IMR-90 (cell line): ENCODE measurements around the gene PPIB. TPM values are rescaled to one million over a fixed set of nuclear protein-coding genes. Genes with fewer than 3 reads are reported as not detected.

ENCODE experiments used
- microRNA-seq, 2 experiments: library from miRNA; stranded (forward) in 1 of 2; unstranded in 1 of 2; fragments of 10-50 nt in 1 of 2; fragments of <30 nt in 1 of 2; gene quantifications in 1 of 2; microRNA quantifications in 1 of 2; one replicate each; pipeline versions ENCODE3 to v1.1.0; 2013 to 2020; ENCODE audit not compliant: insufficient read depth in 1 of 2, insufficient read length in 1 of 2, unreplicated experiment in 1 of 2
- polyA plus RNA-seq, 3 experiments: library from polyadenylated mRNA; depleted of rRNA; stranded (reverse); fragments of >200 nt; gene quantifications; 2 replicates each; pipeline ENCODE4 v1.2.3, GENCODE V29; 2012; ENCODE audit warnings: low replicate concordance in 1 of 3
- small RNA-seq, 5 experiments: library from RNA; depleted of rRNA; stranded (forward); fragments of <200 nt; gene quantifications; one replicate each; pipeline ENCODE3, GENCODE V24; 2012
- total RNA-seq: library from RNA; depleted of rRNA; stranded (reverse); fragments of >200 nt; gene quantifications from 2 replicates; pipeline ENCODE4 v1.2.3, GENCODE V29; 2012; rRNA removed

The PPIB gene
- total and polyA plus RNA-seq, 2 of the 4 experiments (the other 2 are of a cell fraction) = 1,358 to 1,682 TPM

Small RNAs within 50 kb of the gene (microRNA-seq; reads per million reads assigned to microRNA genes)
- not detected for gene RF00019 (ENCODE audit: insufficient read depth, insufficient read length)

Small RNAs within 50 kb of the gene (small RNA-seq; reads per million reads assigned to genes)
- gene RF00019 = 0 reads per million in 5 experiments

Other genes with a start within 250 kb of the PPIB start
- 0.28 and 0.36 TPM in 2 replicates for gene DAPK2, start 116.5 kb downstream of the PPIB start, total RNA-seq
- gene DAPK2, start 116.5 kb downstream of the PPIB start, polyA plus RNA-seq (2012; rRNA removed) = 0.34 and 0.96 TPM in 2 replicates
- 36.7 and 69.4 TPM in 2 replicates for gene CIAO2A, start 69.2 kb downstream of the PPIB start, total RNA-seq
- 34.6 and 38.3 TPM in 2 replicates for gene CIAO2A, start 69.2 kb downstream of the PPIB start, polyA plus RNA-seq (2012; rRNA removed)
- gene SNX1, start 67.0 kb downstream of the PPIB start, total RNA-seq = 34.7 and 35.3 TPM in 2 replicates
- gene SNX1, start 67.0 kb downstream of the PPIB start, polyA plus RNA-seq (2012; rRNA removed) = 72.3 and 75.9 TPM in 2 replicates
- under 0.01 and 0.18 TPM in 2 replicates for gene SNX22, start 11.3 kb downstream of the PPIB start, total RNA-seq
- gene SNX22, start 11.3 kb downstream of the PPIB start, polyA plus RNA-seq (2012; rRNA removed) = 0.04 and 0.12 TPM in 2 replicates
- 26.7 and 29.4 TPM in 2 replicates for gene CSNK1G1, start 193.2 kb upstream of the PPIB start, total RNA-seq
- 6.7 and 7.4 TPM in 2 replicates for gene CSNK1G1, start 193.2 kb upstream of the PPIB start, polyA plus RNA-seq (2012; rRNA removed)
- gene PCLAF, start 218.4 kb upstream of the PPIB start, total RNA-seq = 12.9 and 34.2 TPM in 2 replicates
- 57.3 and 60.5 TPM in 2 replicates for gene PCLAF, start 218.4 kb upstream of the PPIB start, polyA plus RNA-seq (2012; rRNA removed)
- gene TRIP4, start 224.8 kb upstream of the PPIB start, total RNA-seq = 13.1 and 13.9 TPM in 2 replicates
- gene TRIP4, start 224.8 kb upstream of the PPIB start, polyA plus RNA-seq (2012; rRNA removed) = 15.6 and 19.4 TPM in 2 replicates